ENCODE data around the gene CYP26B1. TPM values are rescaled to one million over a fixed set of nuclear protein-coding genes. Genes with fewer than 3 reads are reported as not detected.

Gene CYP26B1
- total RNA-seq, 1 experiment from 2014 or later = 0.20 TPM

GRCh38 chr2:72130659-72131360 is 16.9 kb downstream of the CYP26B1 start:
- Histone ChIP-seq H3K4me1 (ENCODE audit: insufficient read depth, low read length) (no peaks in the 10 kb centered on the region; the same call in 1 of the 2 replicates), H4K8ac (replicated peaks; ENCODE audit: insufficient read length, low read depth, low read length) (no peak overlapping the region), H2BK15ac (ENCODE audit: low read depth, low read length) (no peak overlapping the region), H3K56ac (ENCODE audit: insufficient read length, low read depth, low read length) (no peak overlapping the region), H3K79me1 (ENCODE audit: insufficient read depth, low read depth, low read length, poor library complexity, severe bottlenecking) (no peaks in the 10 kb centered on the region), H2BK12ac (ENCODE audit: insufficient read length, low read depth, low read length) (no peak overlapping the region), H3K27ac (ENCODE audit: insufficient read length, low read depth, low read length) (no peak overlapping the region), H4K20me1 (ENCODE audit: control insufficient read depth, insufficient read depth, insufficient read length) (no peaks in the 10 kb centered on the region), H4K5ac (ENCODE audit: insufficient read length, low read depth, low read length) (no peak overlapping the region), H3K4ac (ENCODE audit: low read depth, low read length) (no peak overlapping the region), H4K91ac (ENCODE audit: insufficient read length, low read depth, low read length) (no peak overlapping the region), H2BK20ac (ENCODE audit: low read depth, low read length, poor library complexity, severe bottlenecking) (no peak overlapping the region), H3K79me2 (ENCODE audit: insufficient read depth, low read length) (no peaks in the 10 kb centered on the region), H2AK5ac (ENCODE audit: insufficient read length, low read length) (no peak overlapping the region), H3K9me3 (ENCODE audit: control insufficient read depth, low read depth, low read length) (no peaks in the 10 kb centered on the region), H3K18ac (ENCODE audit: insufficient read length, low read depth, low read length) (no peak overlapping the region), H3K23ac (ENCODE audit: insufficient read length, low read depth, low read length) (no peak overlapping the region), H2AFZ (ENCODE audit: low read length) (no peak overlapping the region), H3T11ph (ENCODE audit: low read length) (no peak overlapping the region), H3K27me3 (ENCODE audit: insufficient read depth, low read length) (no peaks in the 10 kb centered on the region), H2BK5ac (ENCODE audit: insufficient read length, low read length) (no peak overlapping the region), H3K9ac (ENCODE audit: extremely low read depth, insufficient read length, low read length) (no peak overlapping the region), H3K4me2 (ENCODE audit: insufficient read depth, insufficient read length, low read length) (no peak overlapping the region), H3K14ac (ENCODE audit: insufficient read depth, low read length) (no peak overlapping the region; the same call in 1 of the 2 replicates), H3K23me2 (ENCODE audit: insufficient read length, low read depth, low read length, poor library complexity, severe bottlenecking) (no peaks in the 10 kb centered on the region), H2BK120ac (ENCODE audit: low read depth, low read length, poor library complexity, severe bottlenecking) (no peak overlapping the region)
- H3K4me3 Mint-ChIP-seq = peak overlapping the region in 1 of 2 experiments; percentile 57; a peak in 2 of 5 replicates
- DNase-seq = peak; percentile 56
- no peak for TF ChIP-seq CTCF (conservative IDR thresholded peaks at IDR 0.05)
- H3K9me3 Mint-ChIP-seq = no peaks in the 10 kb centered on the region; a peak in 2 of 5 replicates
- WGBS (ENCODE audit: extremely low coverage, insufficient read length, low lambda C conversion rate) = no CpG with 5 or more reads among the region's 26 CpGs
- H3K36me3 Mint-ChIP-seq (ENCODE audit: insufficient read depth in 1 of 3, low read depth in 3 of 3) = no peaks in the 10 kb centered on the region
- H3K4me1 Mint-ChIP-seq = peaks cover 20 to 29% of the 10 kb centered on the region in 2 experiments
- peaks cover 8% of the 10 kb centered on the region for H3K27me3 Mint-ChIP-seq (ENCODE audit: low read depth)
- no peak overlapping the region; a peak in 1 of 7 replicates for H3K27ac Mint-ChIP-seq
